Measurements from ENCODE around the gene H2BK1. TPM values are rescaled to one million over a fixed set of nuclear protein-coding genes. Genes with fewer than 3 reads are reported as not detected.

The H2BK1 gene
- total and polyA plus RNA-seq, 2 of the 13 experiments (the other 11 are each of a cell fraction or from before 2014, with no cell fraction given), result not detected

DNA sequence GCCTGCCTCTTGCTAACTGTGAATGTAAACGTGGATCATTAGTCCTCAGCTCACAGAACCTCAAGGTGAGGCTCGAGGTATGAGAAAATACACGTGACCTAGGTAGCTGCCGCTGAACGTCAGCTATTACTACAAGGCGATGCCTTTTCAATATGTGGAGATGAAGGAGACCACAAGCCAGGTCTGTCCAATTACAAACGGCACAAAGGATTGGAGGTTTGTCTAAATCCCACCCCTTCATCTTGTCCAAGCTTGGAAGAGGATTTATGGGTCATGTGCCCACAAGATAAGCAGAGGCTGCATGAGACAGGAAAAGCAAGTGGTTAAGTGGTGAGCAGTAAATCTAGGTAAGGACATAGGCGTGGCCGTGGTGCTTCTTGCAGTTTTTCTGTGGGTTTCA lies 3.4 kb downstream of the H2BK1 start:
- BruUV-seq (replicated peaks), result no TSS peak
- CTCF ChIA-PET (ENCODE audit: low intra/inter-chr PET ratio, low total read pairs), result no interaction called here
- no peaks in the 10 kb centered on the region for H3K36me3 ChIP-seq (replicated peaks in 1 of 2; ENCODE audit: control insufficient read depth in 1 of 2, insufficient read depth in 2 of 2, low read length in 2 of 2)
- 0 out of 2 replicates have a peak, but pooled peaks cover 3% of the 10 kb centered on the region for H4K20me1 ChIP-seq (ENCODE audit: insufficient read depth, low read length)
- H3K27me3 ChIP-seq (ENCODE audit: control insufficient read depth in 1 of 2, insufficient read depth in 2 of 2, low read length in 2 of 2), result peaks cover 4 to 62% of the 10 kb centered on the region in 2 experiments
- FAIRE-seq, result no peak
- H2AFZ ChIP-seq (ENCODE audit: low read length), result no peak overlapping the region
- 13% methylated on average over 9 of the region's 9 CpGs for WGBS (ENCODE audit: low lambda C conversion rate)
- H3K4me2 ChIP-seq (ENCODE audit: low read depth, low read length), result no peak overlapping the region
- H3K4me1 ChIP-seq (ENCODE audit: insufficient read depth, low read length), result no peaks in the 10 kb centered on the region
- ATAC-seq, result no peak
- no peaks in the 10 kb centered on the region for H3K9me3 ChIP-seq (ENCODE audit: low read length)
- H3K27ac ChIP-seq (ENCODE audit: extremely low read length, insufficient read depth, low read length), result no peak overlapping the region
- no peak overlapping the region for H3K9ac ChIP-seq (ENCODE audit: insufficient read depth, low read depth, low read length)
- no peak for DNase-seq (ENCODE audit: low spot score)
- in situ Hi-C loops (cut with HindIII; ENCODE audit: extremely low pct_ligation_motif_present, low pct_unique_long_range_greater_than_20kb) (no loop called here), intact Hi-C loops (cut with micrococcal nuclease; ENCODE audit: unreplicated experiment) (no loop called here)
- POLR2A ChIA-PET, result interaction anchor here (0.7 kb wide), 1 partner anchor 13 kb away, joined by 3 read pairs; no protein-coding TSS in a partner anchor
- H3K4me3 ChIP-seq (replicated peaks in 1 of 3; ENCODE audit: insufficient read depth in 1 of 3, low read depth in 2 of 3, low read length in 3 of 3), result no peak overlapping the region
- no peaks in the 10 kb centered on the region for H3K79me2 ChIP-seq (ENCODE audit: insufficient read depth, low read length)
- no peak for TF ChIP-seq ISX (CRISPR knock-in tag; conservative IDR thresholded peaks at IDR 0.05)
- TF ChIP-seq CREM (IDR thresholded peaks at IDR 0.05), result no peak
- no peak for TF ChIP-seq CREM (CRISPR knock-in tag; IDR thresholded peaks at IDR 0.05)
- no peak for TF ChIP-seq RBAK (CRISPR knock-in tag; IDR thresholded peaks at IDR 0.05)
- no peak for TF ChIP-seq ZNF674 (CRISPR knock-in tag; IDR thresholded peaks at IDR 0.05; ENCODE audit: low read depth)
- TF ChIP-seq ZNF644 (CRISPR knock-in tag; IDR thresholded peaks at IDR 0.05; ENCODE audit: low read depth), result no peak
- TF ChIP-seq TCF7L2 (IDR thresholded peaks at IDR 0.05; ENCODE audit: low read depth, low read length), result no peak
- no peak for TF ChIP-seq ZNF430 (CRISPR knock-in tag; IDR thresholded peaks at IDR 0.05)
- TF ChIP-seq ZNF282 (IDR thresholded peaks at IDR 0.05; ENCODE audit: partially characterized antibody), result no peak
- TF ChIP-seq, protein P1, sequence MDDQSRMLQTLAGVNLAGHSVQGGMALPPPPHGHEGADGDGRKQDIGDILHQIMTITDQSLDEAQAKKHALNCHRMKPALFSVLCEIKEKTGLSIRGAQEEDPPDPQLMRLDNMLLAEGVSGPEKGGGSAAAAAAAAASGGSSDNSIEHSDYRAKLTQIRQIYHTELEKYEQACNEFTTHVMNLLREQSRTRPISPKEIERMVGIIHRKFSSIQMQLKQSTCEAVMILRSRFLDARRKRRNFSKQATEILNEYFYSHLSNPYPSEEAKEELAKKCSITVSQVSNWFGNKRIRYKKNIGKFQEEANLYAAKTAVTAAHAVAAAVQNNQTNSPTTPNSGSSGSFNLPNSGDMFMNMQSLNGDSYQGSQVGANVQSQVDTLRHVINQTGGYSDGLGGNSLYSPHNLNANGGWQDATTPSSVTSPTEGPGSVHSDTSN (CRISPR knock-in tag; IDR thresholded peaks at IDR 0.05; ENCODE audit: borderline replicate concordance), result no peak
- TF ChIP-seq SRSF4 (IDR thresholded peaks at IDR 0.05; ENCODE audit: low read depth, low read length, poor library complexity, severe bottlenecking), result no peak
- no peak for TF ChIP-seq SETDB1 (CRISPR knock-in tag; IDR thresholded peaks at IDR 0.05; ENCODE audit: borderline replicate concordance)
- TF ChIP-seq, protein P2, sequence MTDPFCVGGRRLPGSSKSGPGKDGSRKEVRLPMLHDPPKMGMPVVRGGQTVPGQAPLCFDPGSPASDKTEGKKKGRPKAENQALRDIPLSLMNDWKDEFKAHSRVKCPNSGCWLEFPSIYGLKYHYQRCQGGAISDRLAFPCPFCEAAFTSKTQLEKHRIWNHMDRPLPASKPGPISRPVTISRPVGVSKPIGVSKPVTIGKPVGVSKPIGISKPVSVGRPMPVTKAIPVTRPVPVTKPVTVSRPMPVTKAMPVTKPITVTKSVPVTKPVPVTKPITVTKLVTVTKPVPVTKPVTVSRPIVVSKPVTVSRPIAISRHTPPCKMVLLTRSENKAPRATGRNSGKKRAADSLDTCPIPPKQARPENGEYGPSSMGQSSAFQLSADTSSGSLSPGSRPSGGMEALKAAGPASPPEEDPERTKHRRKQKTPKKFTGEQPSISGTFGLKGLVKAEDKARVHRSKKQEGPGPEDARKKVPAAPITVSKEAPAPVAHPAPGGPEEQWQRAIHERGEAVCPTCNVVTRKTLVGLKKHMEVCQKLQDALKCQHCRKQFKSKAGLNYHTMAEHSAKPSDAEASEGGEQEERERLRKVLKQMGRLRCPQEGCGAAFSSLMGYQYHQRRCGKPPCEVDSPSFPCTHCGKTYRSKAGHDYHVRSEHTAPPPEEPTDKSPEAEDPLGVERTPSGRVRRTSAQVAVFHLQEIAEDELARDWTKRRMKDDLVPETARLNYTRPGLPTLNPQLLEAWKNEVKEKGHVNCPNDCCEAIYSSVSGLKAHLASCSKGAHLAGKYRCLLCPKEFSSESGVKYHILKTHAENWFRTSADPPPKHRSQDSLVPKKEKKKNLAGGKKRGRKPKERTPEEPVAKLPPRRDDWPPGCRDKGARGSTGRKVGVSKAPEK (CRISPR knock-in tag; IDR thresholded peaks at IDR 0.05; ENCODE audit: borderline replicate concordance), result no peak
- TF ChIP-seq, protein P3, sequence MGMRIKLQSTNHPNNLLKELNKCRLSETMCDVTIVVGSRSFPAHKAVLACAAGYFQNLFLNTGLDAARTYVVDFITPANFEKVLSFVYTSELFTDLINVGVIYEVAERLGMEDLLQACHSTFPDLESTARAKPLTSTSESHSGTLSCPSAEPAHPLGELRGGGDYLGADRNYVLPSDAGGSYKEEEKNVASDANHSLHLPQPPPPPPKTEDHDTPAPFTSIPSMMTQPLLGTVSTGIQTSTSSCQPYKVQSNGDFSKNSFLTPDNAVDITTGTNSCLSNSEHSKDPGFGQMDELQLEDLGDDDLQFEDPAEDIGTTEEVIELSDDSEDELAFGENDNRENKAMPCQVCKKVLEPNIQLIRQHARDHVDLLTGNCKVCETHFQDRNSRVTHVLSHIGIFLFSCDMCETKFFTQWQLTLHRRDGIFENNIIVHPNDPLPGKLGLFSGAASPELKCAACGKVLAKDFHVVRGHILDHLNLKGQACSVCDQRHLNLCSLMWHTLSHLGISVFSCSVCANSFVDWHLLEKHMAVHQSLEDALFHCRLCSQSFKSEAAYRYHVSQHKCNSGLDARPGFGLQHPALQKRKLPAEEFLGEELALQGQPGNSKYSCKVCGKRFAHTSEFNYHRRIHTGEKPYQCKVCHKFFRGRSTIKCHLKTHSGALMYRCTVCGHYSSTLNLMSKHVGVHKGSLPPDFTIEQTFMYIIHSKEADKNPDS (CRISPR knock-in tag; IDR thresholded peaks at IDR 0.05), result no peak
- TF ChIP-seq, protein P4, sequence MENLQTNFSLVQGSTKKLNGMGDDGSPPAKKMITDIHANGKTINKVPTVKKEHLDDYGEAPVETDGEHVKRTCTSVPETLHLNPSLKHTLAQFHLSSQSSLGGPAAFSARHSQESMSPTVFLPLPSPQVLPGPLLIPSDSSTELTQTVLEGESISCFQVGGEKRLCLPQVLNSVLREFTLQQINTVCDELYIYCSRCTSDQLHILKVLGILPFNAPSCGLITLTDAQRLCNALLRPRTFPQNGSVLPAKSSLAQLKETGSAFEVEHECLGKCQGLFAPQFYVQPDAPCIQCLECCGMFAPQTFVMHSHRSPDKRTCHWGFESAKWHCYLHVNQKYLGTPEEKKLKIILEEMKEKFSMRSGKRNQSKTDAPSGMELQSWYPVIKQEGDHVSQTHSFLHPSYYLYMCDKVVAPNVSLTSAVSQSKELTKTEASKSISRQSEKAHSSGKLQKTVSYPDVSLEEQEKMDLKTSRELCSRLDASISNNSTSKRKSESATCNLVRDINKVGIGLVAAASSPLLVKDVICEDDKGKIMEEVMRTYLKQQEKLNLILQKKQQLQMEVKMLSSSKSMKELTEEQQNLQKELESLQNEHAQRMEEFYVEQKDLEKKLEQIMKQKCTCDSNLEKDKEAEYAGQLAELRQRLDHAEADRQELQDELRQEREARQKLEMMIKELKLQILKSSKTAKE (CRISPR knock-in tag; IDR thresholded peaks at IDR 0.05; ENCODE audit: borderline replicate concordance), result no peak
- TF ChIP-seq ZFP36L2 (CRISPR knock-in tag; IDR thresholded peaks at IDR 0.05), result no peak
- TF ChIP-seq GFI1 (CRISPR knock-in tag; IDR thresholded peaks at IDR 0.05; ENCODE audit: borderline replicate concordance), result no peak
- TF ChIP-seq TBL1XR1 (IDR thresholded peaks at IDR 0.05; ENCODE audit: borderline replicate concordance, low read length, partially characterized antibody), result no peak
